Smooth muscle cell of the brain vasculature (primary cell): ENCODE measurements around the gene RNF212B.

ENCODE experiments used
- DNase-seq: peaks from one replicate; pipeline ENCODE4 v3.0.0-alpha.2; 2012; ENCODE audit warnings: low read depth, low spot score

RNF212B gene

GRCh38 chr14:23296012-23296777, 58.5 kb downstream of the RNF212B start:
- DNase-seq = no peak

- no peak for DNase-seq
Measured at GRCh38 chr14:23297096-23297495, 59.4 kb downstream of the RNF212B start.

- no peak for DNase-seq
Measured at GRCh38 chr14:23297611-23298277, 60.0 kb downstream of the RNF212B start.

GRCh38 chr14:23299211-23299957, 61.6 kb downstream of the RNF212B start:
- no peak for DNase-seq

- no peak for DNase-seq
Measured at GRCh38 chr14:23299986-23300686, 62.4 kb downstream of the RNF212B start.

GRCh38 chr14:23300687-23301223, 63.0 kb downstream of the RNF212B start:
- DNase-seq = no peak

- peak; percentile 98 for DNase-seq
Measured at GRCh38 chr14:23301288-23301968, 63.7 kb downstream of the RNF212B start.

GRCh38 chr14:23301969-23302289, 64.2 kb downstream of the RNF212B start:
- no peak for DNase-seq

- DNase-seq = no peak
Measured at GRCh38 chr14:23302290-23303225, 64.8 kb downstream of the RNF212B start, which contains the start of gene PPP1R3E. TSS of gene PPP1R3E (minus strand) at chr14:23302859. CDS start at chr14:23302576, 283 bp downstream.

- no peak for DNase-seq
Measured at GRCh38 chr14:23306412-23307145, 68.8 kb downstream of the RNF212B start, which contains the start of gene BCL2L2. TSS of gene BCL2L2 (plus strand) at chr14:23306833. CDS start at chr14:23307768, 935 bp downstream.

GRCh38 chr14:23307146-23307530, 69.4 kb downstream of the RNF212B start:
- no peak for DNase-seq

GRCh38 chr14:23307687-23308644, 70.2 kb downstream of the RNF212B start:
- no peak for DNase-seq

- no peak for DNase-seq
Measured at GRCh38 chr14:23308721-23309445, 71.1 kb downstream of the RNF212B start.

GRCh38 chr14:23310546-23310945, 72.8 kb downstream of the RNF212B start:
- DNase-seq = no peak

- no peak for DNase-seq
Measured at GRCh38 chr14:23316300-23316699, 78.6 kb downstream of the RNF212B start.

GRCh38 chr14:23319746-23320583, 82.2 kb downstream of the RNF212B start:
- no peak for DNase-seq
